Measurements from ENCODE around the gene SLC48A1. TPM values are rescaled to one million over a fixed set of nuclear protein-coding genes. Genes with fewer than 3 reads are reported as not detected.
A peak's percentile ranks its signal among the peaks of the same experiment; 100 is the strongest.

The SLC48A1 gene
- total and polyA plus RNA-seq, 11 donors = 13.0 to 68.2 (median 23.8) TPM

DNA sequence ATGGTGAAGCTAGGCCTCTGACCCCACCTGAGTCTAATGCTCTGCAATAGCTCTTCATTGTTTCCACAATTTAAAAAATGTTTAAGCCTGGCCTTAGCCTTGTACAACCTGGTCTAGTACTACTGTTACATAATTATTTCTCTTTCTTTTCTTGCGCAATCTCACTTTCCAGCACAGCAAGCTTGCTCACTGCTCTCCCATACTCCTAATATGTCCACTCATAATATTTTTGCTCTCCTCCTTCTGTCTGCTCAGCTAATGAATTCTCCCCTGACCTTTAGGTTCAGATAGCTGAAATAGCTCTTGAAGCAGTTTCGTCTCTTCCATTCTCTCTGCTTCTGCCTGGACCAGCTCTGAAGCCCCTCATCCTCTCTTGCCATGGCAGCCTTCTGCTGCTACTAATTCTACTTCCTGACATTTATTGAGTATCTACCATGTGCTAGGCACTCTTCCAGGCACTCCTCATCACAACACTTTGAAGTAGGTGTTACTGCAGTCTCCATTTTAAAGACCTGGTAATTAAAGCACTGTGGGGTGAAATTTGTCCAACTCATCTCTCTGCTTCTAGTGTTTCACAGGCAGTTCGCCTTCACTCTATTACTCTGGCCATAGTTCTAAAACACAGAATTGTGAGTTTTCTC, 2.8 kb upstream of the SLC48A1 start:
- DNase-seq (no peak), ATAC-seq (no peak)
- Histone ChIP-seq H3K36me3 (no peaks in the 10 kb centered on the region), H3K27ac (no peak overlapping the region), H3K9me3 (no peaks in the 10 kb centered on the region), H3K4me1 (peaks cover 3 to 55% (median 27%) of the 10 kb centered on the region in 12 donors), H3K27me3 (no peaks in the 10 kb centered on the region), H3K4me3 (no peak overlapping the region)
- no peak for TF ChIP-seq POLR2A (IDR thresholded peaks at IDR 0.05)
- TF ChIP-seq, protein P1, sequence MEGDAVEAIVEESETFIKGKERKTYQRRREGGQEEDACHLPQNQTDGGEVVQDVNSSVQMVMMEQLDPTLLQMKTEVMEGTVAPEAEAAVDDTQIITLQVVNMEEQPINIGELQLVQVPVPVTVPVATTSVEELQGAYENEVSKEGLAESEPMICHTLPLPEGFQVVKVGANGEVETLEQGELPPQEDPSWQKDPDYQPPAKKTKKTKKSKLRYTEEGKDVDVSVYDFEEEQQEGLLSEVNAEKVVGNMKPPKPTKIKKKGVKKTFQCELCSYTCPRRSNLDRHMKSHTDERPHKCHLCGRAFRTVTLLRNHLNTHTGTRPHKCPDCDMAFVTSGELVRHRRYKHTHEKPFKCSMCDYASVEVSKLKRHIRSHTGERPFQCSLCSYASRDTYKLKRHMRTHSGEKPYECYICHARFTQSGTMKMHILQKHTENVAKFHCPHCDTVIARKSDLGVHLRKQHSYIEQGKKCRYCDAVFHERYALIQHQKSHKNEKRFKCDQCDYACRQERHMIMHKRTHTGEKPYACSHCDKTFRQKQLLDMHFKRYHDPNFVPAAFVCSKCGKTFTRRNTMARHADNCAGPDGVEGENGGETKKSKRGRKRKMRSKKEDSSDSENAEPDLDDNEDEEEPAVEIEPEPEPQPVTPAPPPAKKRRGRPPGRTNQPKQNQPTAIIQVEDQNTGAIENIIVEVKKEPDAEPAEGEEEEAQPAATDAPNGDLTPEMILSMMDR (IDR thresholded peaks at IDR 0.05) = no peak
- 83 to 93% (median 93%) methylated on average over 3 of the region's 3 CpGs for WGBS, 4 donors
- intact Hi-C loops (cut with DNase I) = loop anchor here in 2 of 10 donors (5.0 to 10.0 kb wide), 2 partner anchors 65 to 118 kb away; no protein-coding TSS in a partner anchor

DNA sequence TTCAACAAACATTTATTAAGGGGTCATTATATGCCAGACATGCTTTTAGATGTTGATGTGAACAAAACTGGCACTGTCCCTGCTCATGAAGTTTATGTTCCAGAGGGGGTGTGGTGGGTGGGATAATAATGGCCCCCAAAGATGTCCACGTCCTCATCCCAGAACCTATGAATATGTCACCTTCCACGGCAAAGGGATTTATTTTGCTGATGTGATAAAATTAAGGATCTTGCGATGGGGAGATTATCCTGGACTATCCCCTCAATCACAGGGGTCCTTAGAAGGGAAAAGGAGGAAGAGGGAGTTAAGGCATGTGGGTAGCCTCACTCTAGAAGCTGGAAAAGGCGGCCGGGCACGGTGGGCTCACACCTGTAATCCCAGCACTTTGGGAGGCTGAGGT, 1.7 kb upstream of the SLC48A1 start:
- TF ChIP-seq, protein P1 (IDR thresholded peaks at IDR 0.05) = no peak
- TF ChIP-seq POLR2A (IDR thresholded peaks at IDR 0.05) = no peak
- Histone ChIP-seq H3K4me3 (no peak overlapping the region), H3K27me3 (no peaks in the 10 kb centered on the region), H3K36me3 (no peaks in the 10 kb centered on the region), H3K27ac (no peak overlapping the region), H3K4me1 (peaks cover 3 to 56% (median 35%) of the 10 kb centered on the region in 12 donors), H3K9me3 (no peaks in the 10 kb centered on the region)
- 92 to 94% (median 93%) methylated on average over 6 of the region's 6 CpGs for WGBS, 4 donors
- ATAC-seq (no peak), DNase-seq (no peak)
- intact Hi-C loops (cut with DNase I) = loop anchor here in 2 of 10 donors (5.0 to 10.0 kb wide), 2 partner anchors 63 to 119 kb away; no protein-coding TSS in a partner anchor

DNA sequence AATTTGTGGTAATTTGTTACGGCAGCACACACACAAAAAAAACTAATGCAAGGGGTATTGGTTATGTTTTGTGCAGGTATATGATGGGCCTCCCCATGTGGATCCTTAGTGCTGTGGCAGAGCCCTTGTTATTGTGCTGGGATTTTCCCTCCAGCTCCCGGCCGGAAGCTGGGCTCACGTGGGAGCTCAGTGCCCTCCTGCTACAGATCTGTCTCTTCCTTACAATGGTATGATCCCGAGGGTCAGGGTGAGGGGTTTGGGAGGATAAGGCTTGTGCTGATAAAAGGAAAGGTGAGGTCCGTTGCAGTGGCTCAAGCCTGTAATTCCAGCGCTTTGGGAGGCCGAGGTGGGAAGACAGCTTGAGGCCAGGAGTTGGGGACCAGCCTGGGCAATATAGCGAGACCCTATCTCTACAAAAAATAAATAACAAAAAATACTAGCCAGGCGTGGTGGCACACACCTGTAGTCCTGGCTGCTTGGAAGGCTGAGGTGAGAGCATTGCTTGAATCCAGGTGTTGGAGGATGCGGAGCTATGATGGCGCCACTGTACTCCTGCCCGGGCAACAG, 861 bp upstream of the SLC48A1 start:
- no peaks in the 10 kb centered on the region for H3K9me3 ChIP-seq
- peak overlapping the region in 7 of 12 donors; percentile 75 to 99 (median 97) for H3K4me3 ChIP-seq
- H3K27ac ChIP-seq = peak overlapping the region in 1 of 12 donors; percentile 83
- no peak for DNase-seq
- no peak for ATAC-seq
- peaks cover 3 to 56% (median 41%) of the 10 kb centered on the region in 12 donors for H3K4me1 ChIP-seq
- intact Hi-C loops (cut with DNase I) = loop anchor here in 2 of 10 donors (5.0 to 10.0 kb wide), 2 partner anchors 63 to 120 kb away; no protein-coding TSS in a partner anchor
- no peaks in the 10 kb centered on the region for H3K27me3 ChIP-seq
- TF ChIP-seq, protein P1 (IDR thresholded peaks at IDR 0.05) = no peak
- TF ChIP-seq POLR2A (IDR thresholded peaks at IDR 0.05) = no peak
- H3K36me3 ChIP-seq = no peaks in the 10 kb centered on the region
- WGBS, 4 donors = 80 to 83% (median 81%) methylated on average over 13 of the region's 13 CpGs

DNA sequence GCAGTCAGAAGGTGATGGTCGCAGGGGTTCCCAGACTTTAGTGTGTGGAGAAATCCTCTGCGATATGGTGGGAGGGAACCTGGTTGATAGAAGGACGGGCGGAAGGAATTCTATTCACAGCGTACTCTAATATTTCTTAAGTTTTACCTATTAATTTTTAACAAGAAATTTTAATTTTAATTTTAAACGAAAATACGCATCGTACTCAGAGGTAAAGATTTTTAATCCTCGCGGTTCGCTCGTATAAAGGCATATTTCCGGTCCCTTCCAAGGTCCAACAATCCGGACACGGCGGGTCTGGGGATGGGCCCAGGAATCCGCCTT, 338 bp upstream of the SLC48A1 start:
- Histone ChIP-seq H3K27ac (peak overlapping the region; percentile 23 to 88 (median 82)), H3K4me3 (peak overlapping the region in 11 of 12 donors; percentile 74 to 99 (median 97)), H3K36me3 (no peaks in the 10 kb centered on the region), H3K27me3 (no peaks in the 10 kb centered on the region), H3K9me3 (no peaks in the 10 kb centered on the region), H3K4me1 (peaks cover 3 to 60% (median 45%) of the 10 kb centered on the region in 12 donors)
- TF ChIP-seq, protein P1 (IDR thresholded peaks at IDR 0.05) = no peak
- no peak for TF ChIP-seq POLR2A (IDR thresholded peaks at IDR 0.05)
- no peak for DNase-seq
- WGBS, 4 donors = 13 to 20% (median 17%) methylated on average over 17 of the region's 17 CpGs
- intact Hi-C loops (cut with DNase I) = loop anchor here in 2 of 10 donors (5.0 to 10.0 kb wide), 2 partner anchors 62 to 120 kb away; no protein-coding TSS in a partner anchor
- ATAC-seq = no peak

Data from heart left ventricle (tissue), 16 donors.